OCI-LY7 (cell line): ENCODE data around the gene LIN52.

Source experiments
- CTCF ChIP-seq: fragments of 200-600 bp; sonication (generic); conservative IDR thresholded peaks from 2 replicates; pipeline ENCODE4 v1.5.1; 2014; ENCODE audit warnings: mild to moderate bottlenecking, antibody characterized with exemption, low read length, moderate library complexity, mixed read lengths
- EZH2phosphoT487 ChIP-seq: fragments of 200-600 bp; sonication (generic); IDR thresholded peaks from 2 replicates; pipeline ENCODE4 v1.6.1; 2018; ENCODE audit warnings: low read depth, borderline replicate concordance, mild to moderate bottlenecking, mixed run types, antibody characterized with exemption, low read length, moderate library complexity, mixed read lengths

GRCh38 chr14:74239848-74240793 lies 155.4 kb downstream of the LIN52 start:
- TF ChIP-seq CTCF (no peak), EZH2phosphoT487 (no peak)
